Measurements from ENCODE around the gene BCL2L11.

GRCh38 chr2:111118981-111119821 is 1.5 kb upstream of the BCL2L11 start:
- TF ChIP-seq CTCF (IDR thresholded peaks at IDR 0.05) (no peak), POLR2A (IDR thresholded peaks at IDR 0.05) (no peak)

Data from vagina (tissue), 2 donors.